GM19239 (cell line): ENCODE data around the gene INPP5B.
"Not testable (repeated sequence)": the region's sequence is repeated elsewhere in the genome, so short reads cannot be mapped to it uniquely, and the experiment has no call there.

Experiments used
- DNase-seq: peaks from one replicate; pipeline ENCODE4 v3.0.0; 2011; ENCODE audit warnings: low spot score; ENCODE audit not compliant: insufficient read length
- FAIRE-seq: peaks from 2 replicates; lab custom pipeline; 2011; peaks lifted over from hg19 to GRCh38; lab: Jason Lieb, UNC

Gene INPP5B

DNA sequence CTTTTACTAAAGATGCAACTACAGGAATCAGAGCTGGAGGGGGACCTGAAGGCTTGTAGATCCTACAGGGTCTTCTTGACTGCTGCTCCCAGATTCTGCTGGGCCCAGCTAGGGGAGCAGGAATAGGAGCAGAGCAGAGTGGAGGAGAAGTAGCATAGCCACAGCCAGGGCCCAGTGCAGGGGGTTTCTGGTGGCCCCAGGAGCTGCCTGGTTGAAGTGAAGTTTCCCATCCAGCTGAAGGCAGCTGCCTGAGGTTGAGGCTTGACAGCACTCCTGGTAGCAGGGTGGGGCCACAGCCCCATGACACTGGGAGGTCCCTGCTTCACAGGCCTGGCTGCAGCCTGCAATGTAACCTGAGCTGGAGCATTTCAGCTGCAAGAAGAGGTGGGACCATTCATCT is 2.0 kb upstream of the INPP5B start:
- FAIRE-seq = no peak

DNA sequence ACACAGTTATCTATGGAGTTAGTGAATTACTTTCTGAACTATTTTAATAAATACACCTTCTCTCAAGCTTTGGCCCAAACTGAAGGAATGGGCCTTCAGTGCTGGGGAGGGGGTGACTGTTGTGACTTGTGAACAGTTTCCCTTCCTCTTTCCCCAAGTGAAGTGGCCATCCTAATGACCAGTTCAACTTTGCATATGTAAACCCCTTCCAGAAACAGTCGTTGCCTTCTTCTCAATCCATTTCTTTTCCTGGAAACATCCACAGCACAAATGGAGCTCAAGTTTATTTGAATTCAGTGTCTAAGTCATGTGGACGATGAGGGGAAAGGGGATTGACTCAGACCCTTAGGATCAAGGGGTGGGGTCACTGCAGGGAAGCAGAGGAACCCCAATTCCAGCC is 1.3 kb upstream of the INPP5B start:
- DNase-seq (no peak), FAIRE-seq (peak; percentile 48)

More for the DNA sequence above, 2.0 kb upstream of the INPP5B start:
- DNase-seq = no peak

DNA sequence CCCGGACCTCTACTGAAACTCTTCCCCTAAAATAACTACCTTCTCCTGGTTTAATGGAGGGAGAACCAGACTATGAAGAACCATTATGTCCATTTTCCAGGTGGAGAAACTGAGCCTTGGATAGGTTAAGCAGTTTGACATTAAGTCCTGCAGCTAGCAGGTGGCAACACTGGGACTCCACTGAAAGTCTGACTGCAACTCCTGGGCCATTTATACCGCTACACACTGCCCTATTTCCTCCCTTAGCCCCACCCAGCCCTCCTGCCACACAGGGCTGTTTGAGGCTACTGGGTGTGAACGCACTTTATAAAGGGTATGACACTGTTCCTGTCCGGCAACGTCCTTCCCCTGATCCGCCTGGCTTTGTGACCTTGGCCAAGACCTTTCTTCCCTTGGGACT is 511 bp upstream of the INPP5B start:
- DNase-seq (no peak), FAIRE-seq (peak; percentile 76)

DNA sequence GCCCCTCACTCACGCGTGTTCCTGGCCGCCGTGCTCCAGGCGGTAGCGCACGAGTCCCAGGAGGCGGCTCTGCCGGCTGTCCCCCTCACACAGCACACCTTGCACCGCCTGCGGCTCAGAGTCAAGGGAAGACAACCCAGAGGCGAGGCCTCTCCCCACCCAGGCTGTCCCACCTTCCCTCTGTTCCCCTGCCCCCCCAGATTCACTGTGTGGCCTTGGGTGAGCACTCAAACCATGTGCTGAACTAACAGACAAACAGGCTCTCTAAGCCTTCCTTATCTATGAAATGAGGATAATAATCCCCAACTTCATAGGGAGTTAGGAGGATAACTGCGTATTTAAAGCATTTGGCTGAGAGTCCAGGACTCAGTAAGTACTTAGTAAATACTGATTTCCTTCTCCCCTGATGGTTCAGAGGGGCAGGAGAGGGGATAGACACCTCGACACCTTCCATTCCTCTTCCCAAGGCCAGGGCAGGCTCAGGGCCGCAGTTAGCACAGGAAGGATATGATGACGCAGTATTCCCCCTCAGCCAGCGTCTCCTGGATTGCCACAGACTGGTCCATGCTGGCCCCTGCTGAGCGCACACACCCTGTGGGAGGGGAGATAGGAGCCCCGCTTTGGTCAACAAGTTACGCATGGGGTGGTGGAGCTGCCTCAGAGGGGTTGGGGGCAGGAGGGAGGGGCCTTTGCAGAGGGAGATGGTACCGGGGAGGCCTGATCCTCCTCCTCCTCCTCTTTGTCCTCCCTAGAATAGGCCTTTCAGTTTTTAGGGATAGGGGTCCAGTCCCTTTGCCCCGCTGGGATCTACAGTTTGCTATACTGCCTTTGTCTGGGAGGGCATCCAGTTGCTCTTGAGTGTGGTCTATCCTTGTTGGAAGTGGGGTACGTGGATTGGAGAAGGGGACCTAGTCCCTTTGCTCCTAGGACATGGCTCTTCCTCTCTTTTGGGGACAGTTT is 830 bp downstream of the INPP5B start:
- FAIRE-seq = peak; percentile 18
- no peak for DNase-seq

DNA sequence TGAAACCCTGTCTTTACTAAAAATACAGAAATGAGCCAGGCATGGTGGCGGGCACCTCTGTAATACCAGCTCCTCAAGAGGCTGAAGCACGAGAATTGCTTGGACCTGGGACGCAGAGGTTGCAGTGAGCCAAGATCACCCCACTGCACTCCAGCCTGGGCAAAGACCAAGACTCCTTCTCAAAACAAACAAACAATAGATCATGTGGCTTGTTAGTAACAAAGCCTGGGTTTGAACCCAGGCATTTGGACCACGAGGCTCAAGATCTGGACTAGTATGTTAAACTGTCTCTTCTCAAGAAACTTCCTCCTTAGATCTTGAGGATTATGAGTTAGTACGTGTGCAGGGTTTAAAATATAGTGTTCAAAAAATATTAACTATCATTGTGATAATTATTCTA is 1.6 kb downstream of the INPP5B start:
- no peak for FAIRE-seq
- DNase-seq = no peak

DNA sequence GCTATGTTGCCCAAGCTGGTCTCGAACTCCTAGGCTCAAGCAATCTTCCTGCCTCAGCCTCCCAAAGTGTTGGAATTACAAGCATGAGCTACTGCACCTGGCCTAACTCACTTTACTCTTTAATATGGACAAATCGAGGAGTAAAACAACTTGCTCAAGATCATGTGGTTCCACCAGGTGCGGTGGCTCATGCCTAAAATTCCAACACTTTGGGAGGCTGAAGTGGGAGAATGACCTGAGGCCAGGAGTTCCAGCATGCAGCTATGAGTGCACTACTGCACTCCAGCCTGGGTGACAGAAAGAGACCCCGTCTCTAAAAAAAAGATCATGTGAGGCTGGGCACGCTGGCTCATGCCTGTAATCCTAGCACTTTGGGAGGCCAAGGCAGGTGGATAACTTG is 2.0 kb downstream of the INPP5B start:
- no peak for DNase-seq
- no peak for FAIRE-seq

DNA sequence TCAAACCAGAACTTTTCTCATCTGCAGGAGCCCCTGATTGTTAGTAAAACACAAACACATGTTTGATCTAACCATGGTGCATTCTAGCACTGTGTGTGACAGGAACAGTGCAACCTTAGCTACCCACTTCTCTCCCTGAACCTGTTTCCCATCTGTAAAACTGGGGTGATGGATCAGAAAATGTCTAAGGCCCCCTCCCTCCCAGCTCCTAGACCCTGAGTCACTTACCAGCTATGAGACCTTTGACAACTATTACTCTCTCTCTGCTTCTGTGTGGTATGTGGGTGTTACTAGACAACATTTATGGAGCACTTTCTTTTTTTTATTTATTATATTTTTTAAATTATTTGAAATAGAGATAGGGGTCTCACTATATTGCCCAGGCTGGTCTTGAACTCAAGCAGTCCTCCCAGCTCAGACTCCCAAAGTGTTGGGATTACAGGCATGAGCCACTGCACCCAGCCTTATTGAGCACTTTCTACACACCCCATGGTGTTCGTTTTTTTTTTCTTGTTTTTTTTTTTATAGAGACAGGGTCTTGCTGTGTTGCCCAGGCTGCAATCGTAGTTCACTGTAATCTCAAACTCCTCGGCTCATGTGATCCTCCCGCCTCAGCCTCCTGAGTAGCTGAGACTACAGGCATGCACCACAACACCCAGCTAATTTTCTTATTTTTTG is 2.6 kb downstream of the INPP5B start:
- DNase-seq (no peak), FAIRE-seq (no peak)

DNA sequence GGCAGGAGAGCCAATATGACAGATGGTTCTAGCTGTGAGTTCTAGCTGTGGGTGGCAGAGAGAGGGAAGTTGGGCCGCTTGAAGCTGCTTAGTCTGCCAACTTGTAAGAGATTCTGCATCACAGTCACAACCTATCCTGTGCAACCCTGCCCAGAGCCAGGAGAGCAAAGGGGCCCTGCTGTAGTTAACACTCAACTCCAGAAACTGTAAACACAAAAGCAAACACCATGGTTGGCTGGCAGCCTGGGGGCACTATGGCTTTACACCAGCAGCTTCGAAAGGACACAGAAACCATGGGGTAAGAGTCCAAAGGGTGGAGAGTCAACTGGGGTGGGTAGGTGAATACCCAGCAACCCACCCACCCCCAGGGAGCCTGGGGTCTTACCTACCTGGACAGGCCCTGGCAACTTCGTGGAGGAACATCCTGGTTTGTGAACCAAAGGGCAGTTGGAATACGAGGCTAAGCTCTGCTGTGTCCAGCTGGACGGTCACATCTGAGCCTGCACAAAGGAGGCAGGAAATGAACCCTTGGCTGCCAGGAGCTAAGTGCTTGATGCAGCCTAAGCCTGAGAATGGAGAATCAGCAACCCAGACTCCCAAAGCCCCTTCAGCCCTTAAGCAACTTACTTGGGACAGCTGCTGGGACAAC is 6.4 kb downstream of the INPP5B start:
- no peak for DNase-seq
- no peak for FAIRE-seq

DNA sequence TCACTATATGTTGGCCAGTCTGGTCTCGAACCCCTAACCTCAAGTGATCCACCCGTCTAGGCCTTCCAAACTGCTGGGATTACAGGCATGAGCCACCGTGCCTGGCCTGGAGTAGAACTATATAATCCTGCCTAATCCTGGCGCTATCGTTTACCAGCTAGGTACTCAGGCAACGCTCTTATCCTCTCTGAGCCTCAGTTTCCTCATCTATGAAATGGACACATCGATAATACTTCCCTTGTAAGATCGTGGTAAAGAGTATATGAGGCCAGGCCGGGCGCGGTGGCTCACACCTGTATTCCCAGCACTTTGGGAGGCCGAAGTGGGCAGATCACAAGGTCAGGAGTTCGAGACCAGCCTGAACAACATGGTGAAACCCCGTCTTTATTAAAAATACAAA is 10.1 kb downstream of the INPP5B start:
- FAIRE-seq, DNase-seq: not testable (repeated sequence)

DNA sequence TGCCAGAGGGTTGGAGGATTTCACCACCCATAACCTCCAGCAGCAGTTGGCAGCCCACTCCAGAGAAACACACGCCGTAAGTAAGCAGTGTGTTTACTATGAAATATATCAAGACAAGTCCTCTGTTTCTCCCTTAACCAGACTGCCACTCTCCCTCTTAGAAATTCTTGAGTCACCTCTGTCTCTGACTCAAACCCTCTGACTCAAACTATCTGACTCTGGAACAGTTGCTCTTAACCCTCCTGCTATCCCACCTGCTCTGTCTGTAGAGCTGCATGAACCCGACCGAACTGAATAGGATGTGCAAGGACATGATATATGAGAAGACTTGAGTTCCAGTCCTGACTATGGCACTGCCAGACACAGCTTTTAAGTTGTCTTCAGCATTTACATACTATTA is 14.1 kb downstream of the INPP5B start:
- no peak for DNase-seq
- no peak for FAIRE-seq

DNA sequence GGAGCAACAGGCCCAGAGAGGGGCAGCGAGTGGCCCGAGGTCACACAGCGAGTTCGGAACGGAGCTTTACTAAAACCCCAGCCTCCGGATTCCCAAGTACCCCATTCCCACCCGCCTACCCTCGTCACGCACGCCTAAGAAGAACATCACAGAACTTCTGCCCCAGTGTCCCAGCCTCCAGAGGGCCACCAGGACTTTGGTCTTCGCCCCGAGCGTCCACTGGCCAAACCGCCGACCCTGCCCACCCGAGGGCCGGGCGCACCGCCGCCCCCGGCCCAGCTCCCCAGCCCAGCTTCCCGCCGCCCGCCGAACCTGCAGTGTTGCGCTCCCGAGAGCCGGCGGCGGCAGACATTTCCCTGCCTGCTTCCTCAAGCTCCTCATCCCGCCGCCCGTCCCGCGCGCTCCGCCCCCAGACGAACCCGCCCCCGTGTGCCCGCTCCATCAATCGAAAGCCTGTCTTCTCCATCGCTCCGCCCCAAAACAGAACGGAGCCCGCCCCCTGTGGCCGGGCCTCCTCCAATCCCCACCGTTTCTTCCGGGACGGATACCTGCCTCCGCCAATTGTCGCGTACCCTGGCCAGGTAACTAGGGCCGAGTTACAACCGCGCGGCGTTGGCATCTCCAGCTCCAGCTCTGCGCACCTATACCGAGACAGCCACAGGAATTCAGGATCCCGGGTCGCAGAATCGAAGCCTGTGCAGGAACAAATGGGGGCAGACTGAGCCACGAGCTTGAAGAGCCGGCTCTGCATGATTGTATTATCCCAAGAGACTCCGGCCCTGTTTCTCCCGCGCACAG is 15.3 kb downstream of the INPP5B start:
- DNase-seq (peak; percentile 90), FAIRE-seq (peak; percentile 98)

DNA sequence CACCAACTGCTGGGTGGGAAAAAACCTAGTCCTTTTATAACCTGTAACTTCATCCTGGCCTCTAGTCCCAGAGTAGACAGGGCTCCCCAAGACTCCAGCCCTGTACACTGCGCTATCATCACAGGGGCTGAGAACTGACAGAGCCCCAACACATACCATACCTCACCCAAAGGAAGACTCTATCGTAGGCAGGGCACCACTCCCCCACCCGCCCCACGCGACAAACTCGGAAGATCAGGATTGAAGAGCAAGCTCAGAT is 15.8 kb downstream of the INPP5B start:
- no peak for FAIRE-seq
- DNase-seq = no peak

DNA sequence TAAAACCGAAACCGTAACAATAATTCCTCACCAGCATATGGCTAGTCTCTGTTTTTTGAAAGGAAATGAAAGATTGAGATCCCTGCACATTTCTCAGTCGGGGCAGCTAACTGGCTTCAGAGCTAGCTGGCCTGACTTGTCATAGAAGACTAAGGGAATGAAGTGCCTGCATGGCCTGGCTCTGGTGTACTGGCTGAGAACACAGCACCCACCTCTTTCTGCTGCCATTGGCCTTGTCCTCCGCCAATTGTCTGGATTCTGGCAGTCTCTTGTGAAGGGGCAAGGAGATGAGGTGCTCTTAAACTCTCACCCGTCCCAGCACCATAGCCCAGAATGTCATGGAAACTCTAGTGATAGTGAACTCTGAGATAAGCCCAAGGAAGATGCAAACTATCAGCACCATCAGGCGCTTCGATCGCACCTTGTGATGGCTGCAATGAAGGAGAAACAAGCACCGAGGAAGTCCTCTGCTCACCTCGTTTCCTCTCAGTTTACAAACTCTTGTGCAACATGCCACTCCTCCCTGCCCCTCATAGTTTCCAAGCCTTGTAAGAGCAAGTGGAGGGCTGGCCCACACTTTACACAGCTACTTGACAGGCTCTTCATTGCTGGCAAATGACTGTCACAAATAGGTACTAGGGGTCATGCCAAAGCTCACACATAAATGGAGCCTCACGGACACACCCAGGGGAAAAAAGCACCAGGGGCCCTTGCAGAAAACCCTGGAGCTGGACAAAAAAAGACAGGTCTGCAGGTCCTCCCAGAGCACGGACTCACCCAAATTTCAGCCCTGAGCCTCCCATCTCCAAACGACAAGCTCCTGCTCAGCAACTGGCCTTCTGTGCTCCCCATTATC is 16.4 kb downstream of the INPP5B start:
- FAIRE-seq (peak; percentile 23), DNase-seq (no peak)

DNA sequence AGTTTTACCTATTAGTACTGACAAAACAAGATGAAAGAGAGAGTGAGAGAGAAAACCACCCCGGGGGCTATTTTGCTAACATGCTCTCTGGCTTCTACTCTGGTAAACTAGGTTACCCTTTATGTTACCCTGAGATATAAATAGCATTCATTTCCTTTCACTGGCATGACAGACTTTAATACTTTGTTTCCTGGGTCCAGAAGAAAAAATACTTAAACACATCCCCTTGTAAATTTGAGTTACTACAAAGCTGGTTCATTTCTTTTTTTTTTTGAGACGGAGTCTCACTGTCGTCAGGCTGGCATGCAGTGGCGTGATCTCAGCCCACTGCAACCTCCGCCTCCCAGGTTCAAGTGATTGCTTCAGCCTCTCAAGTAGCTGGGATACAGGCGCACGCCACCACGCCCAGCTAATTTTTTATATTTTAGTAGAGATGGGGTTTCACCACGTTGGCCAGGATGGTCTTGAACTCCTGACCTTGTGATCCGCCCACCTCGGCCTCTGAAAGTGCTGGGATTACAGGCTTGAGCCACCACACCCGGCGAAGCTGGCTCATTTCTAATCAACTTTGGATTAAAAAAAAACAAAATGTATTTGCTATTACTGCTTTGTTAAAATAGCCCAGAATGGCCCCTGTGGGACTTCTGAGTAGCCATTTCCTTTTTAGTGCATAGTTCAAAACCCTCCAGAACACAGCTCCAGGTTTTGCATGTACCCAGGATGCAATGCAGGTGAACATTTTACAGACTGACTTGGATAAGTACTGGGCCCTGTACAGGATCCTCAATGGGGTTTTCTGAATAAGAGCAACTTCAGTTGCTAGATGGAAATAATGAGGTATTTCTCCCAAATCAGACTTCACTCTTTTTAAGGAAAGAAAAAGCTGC is 20.6 kb downstream of the INPP5B start:
- DNase-seq = no peak
- peak; percentile 76 for FAIRE-seq

DNA sequence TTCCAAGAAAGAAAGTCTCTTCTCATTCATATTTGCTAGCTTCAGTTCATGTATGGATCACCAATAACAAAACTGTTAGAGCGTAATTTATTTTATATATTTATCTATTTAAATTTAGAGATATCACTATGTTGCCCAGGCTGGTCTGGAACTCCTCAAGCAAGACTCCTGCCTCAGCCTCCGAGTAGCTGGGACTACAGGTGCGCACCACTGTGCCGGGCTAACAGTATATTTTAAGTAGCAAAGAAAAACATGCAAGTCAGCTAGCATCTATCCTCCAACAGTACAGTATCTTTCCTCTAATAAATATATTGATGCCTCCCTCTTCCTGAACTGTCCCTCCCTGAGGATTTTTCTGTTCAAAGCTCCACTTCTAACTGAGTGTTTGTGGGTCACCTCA is 21.5 kb downstream of the INPP5B start:
- no peak for FAIRE-seq

DNA sequence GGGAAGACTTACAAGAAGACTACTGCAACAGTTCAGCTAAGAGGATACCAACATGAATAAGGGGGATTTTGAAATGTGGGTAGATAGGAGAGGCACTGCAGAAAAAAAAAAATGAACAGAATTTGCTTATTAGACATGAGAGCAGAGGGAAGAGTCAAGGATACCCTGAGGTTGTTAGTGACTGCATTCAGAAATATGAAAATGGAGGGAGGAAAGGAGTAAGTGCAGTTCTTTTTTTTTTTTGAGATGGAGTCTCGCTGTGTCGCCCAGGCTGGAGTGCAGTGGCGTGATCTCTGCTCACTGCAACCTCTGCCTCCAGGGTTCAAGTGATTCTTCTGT is 23.3 kb downstream of the INPP5B start:
- FAIRE-seq = peak; percentile 74
- DNase-seq = no peak

More for the DNA sequence above, 21.5 kb downstream of the INPP5B start:
- no peak for DNase-seq

DNA sequence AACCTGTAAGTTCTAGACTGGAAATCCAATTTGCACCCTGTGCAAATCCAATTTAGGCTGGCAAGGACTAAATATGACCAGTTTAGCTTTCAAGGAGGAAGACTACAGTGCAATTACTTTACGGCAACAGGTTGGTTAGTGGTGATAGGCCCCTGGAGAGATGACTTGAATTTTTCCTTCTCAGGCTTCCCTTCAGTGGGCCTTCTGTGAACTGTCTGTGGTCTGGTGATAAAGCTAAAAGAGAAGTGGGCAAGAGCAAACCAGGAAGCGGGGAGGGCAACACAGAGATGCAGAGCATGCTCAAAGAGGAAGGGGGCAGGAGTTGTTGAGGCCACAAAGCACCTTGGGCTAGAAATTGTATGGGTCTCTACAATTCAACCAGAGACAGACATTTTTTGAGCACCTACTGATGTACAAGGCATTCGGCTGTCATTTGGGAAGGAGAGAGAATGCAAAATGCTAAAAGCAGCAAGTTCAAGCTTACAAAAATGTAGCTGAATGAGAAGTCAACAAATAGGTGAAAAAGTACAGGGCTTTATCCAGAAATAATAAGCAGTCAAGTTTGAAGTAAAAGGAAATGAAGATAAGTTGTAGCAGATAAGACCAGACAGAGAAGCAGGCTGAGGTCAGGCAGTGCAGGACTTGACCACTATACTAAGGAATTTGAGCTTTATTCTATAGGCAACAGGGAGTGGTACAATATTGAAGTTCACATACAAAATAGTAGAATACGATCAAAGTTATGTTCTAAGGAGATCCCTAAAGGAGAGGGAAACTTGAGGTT is 23.9 kb downstream of the INPP5B start:
- FAIRE-seq (peak; percentile 97), DNase-seq (no peak)

DNA sequence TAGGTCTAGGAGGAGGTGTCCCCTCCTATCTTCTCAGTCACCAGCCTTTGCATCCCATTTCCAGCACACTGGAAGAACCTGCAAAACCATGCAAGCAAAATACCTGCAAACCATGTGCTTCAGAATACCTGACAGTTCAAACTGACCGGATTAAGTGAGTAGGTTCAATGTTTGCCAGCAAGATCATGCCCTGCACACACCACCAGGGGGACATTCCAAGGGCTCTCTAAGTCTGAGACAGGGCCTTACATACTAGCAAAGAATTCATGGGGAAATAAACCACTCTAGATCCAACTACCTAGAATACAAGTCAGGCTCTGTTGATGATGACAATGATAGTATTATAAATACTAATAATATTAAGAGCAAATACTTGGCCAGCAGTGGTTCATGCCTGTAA is 27.6 kb downstream of the INPP5B start:
- peak; percentile 21 for FAIRE-seq
- DNase-seq = no peak
